Activated naive CD4-positive, alpha-beta T cell treated with anti-CD3 and anti-CD28 coated beads, Interleukin-2, amount 10 ng/mL, durations not matched to agents 7 days and 5 days (primary cell): ENCODE measurements around the gene CDK5RAP2.

Experiments used
- CTCF ChIA-PET: fragments of 350-600 bp; sonication (Branson Sonifier 250); formaldehyde crosslinking; loops from one replicate; lab custom pipeline; 2021; ENCODE audit warnings: antibody characterized with exemption; lab: Charles Lee
- DNase-seq: peaks from one replicate; pipeline ENCODE4 v3.0.0-alpha.2; 2020
- H3K27ac Mint-ChIP-seq: one replicate; pipeline ENCODE4 v1.8.0; 2021; ENCODE audit warnings: mild to moderate bottlenecking, moderate library complexity, mixed read lengths
- H3K27me3 Mint-ChIP-seq: one replicate; pipeline ENCODE4 v1.8.0; 2021; ENCODE audit warnings: mild to moderate bottlenecking, mixed read lengths
- H3K36me3 Mint-ChIP-seq: one replicate; pipeline ENCODE4 v1.8.0; 2021; ENCODE audit warnings: mixed read lengths
- H3K4me1 Mint-ChIP-seq: one replicate; pipeline ENCODE4 v1.8.0; 2021; ENCODE audit warnings: mixed read lengths
- H3K4me3 Mint-ChIP-seq: one replicate; pipeline ENCODE4 v1.8.0; 2021; ENCODE audit warnings: mild to moderate bottlenecking, moderate library complexity, mixed read lengths
- H3K9me3 Mint-ChIP-seq: one replicate; pipeline ENCODE4 v1.8.0; 2021; ENCODE audit warnings: mixed read lengths

CDK5RAP2 gene

GRCh38 chr9:120446671-120447070 lies 133.3 kb downstream of the CDK5RAP2 start:
- Mint-ChIP-seq H3K27ac (peak overlapping the region; percentile 47), H3K4me3 (no peak overlapping the region), H3K4me1 (no peaks in the 10 kb centered on the region), H3K27me3 (no peaks in the 10 kb centered on the region), H3K9me3 (no peaks in the 10 kb centered on the region), H3K36me3 (peaks cover 50% of the 10 kb centered on the region)
- DNase-seq, result no peak
- CTCF ChIA-PET, result no interaction called here

GRCh38 chr9:120443976-120444375 lies 136.0 kb downstream of the CDK5RAP2 start:
- no peak for DNase-seq
- H3K27me3 Mint-ChIP-seq, result no peaks in the 10 kb centered on the region
- peaks cover 2% of the 10 kb centered on the region for H3K4me1 Mint-ChIP-seq
- H3K9me3 Mint-ChIP-seq, result no peaks in the 10 kb centered on the region
- no peak overlapping the region for H3K4me3 Mint-ChIP-seq
- no peak overlapping the region for H3K27ac Mint-ChIP-seq
- peaks cover 50% of the 10 kb centered on the region for H3K36me3 Mint-ChIP-seq
- CTCF ChIA-PET, result interaction anchor here (1.4 kb wide), 1 partner anchor 33 kb away, joined by 3 read pairs; no protein-coding TSS in a partner anchor

- Mint-ChIP-seq H3K4me3 (no peak overlapping the region), H3K36me3 (peaks cover 50% of the 10 kb centered on the region), H3K27me3 (no peaks in the 10 kb centered on the region), H3K9me3 (no peaks in the 10 kb centered on the region), H3K27ac (no peak overlapping the region), H3K4me1 (peaks cover 7% of the 10 kb centered on the region)
- CTCF ChIA-PET, result no interaction called here
- no peak for DNase-seq
Measured at GRCh38 chr9:120443489-120443888, 136.5 kb downstream of the CDK5RAP2 start.

- H3K9me3 Mint-ChIP-seq, result no peaks in the 10 kb centered on the region
Measured at GRCh38 chr9:120442308-120442995, 137.5 kb downstream of the CDK5RAP2 start.

GRCh38 chr9:120441426-120442307 lies 138.3 kb downstream of the CDK5RAP2 start:
- no peak overlapping the region for H3K27ac Mint-ChIP-seq
- no peaks in the 10 kb centered on the region for H3K27me3 Mint-ChIP-seq
- DNase-seq, result no peak
- no peaks in the 10 kb centered on the region for H3K9me3 Mint-ChIP-seq
- no peak overlapping the region for H3K4me3 Mint-ChIP-seq
- peaks cover 49% of the 10 kb centered on the region for H3K36me3 Mint-ChIP-seq
- CTCF ChIA-PET, result no interaction called here
- H3K4me1 Mint-ChIP-seq, result peaks cover 22% of the 10 kb centered on the region

More at GRCh38 chr9:120442308-120442995, 137.5 kb downstream of the CDK5RAP2 start:
- Mint-ChIP-seq H3K4me3 (no peak overlapping the region), H3K4me1 (peaks cover 16% of the 10 kb centered on the region), H3K27me3 (no peaks in the 10 kb centered on the region), H3K36me3 (peaks cover 53% of the 10 kb centered on the region), H3K27ac (no peak overlapping the region)
- CTCF ChIA-PET, result no interaction called here
- DNase-seq, result no peak

- Mint-ChIP-seq H3K36me3 (peaks cover 48% of the 10 kb centered on the region), H3K27me3 (no peaks in the 10 kb centered on the region), H3K4me3 (no peak overlapping the region), H3K4me1 (peaks cover 22% of the 10 kb centered on the region), H3K9me3 (no peaks in the 10 kb centered on the region), H3K27ac (no peak overlapping the region)
- DNase-seq, result no peak
- CTCF ChIA-PET, result interaction anchor here (0.7 kb wide), 1 partner anchor 33 kb away, joined by 3 read pairs; no protein-coding TSS in a partner anchor
Measured at GRCh38 chr9:120440791-120441190, 139.2 kb downstream of the CDK5RAP2 start.

- Mint-ChIP-seq H3K4me1 (peaks cover 22% of the 10 kb centered on the region), H3K27me3 (no peaks in the 10 kb centered on the region), H3K9me3 (no peaks in the 10 kb centered on the region), H3K36me3 (peaks cover 52% of the 10 kb centered on the region), H3K4me3 (no peak overlapping the region), H3K27ac (no peak overlapping the region)
- DNase-seq, result no peak
- CTCF ChIA-PET, result interaction anchor here (0.7 to 1.5 kb wide), 2 partner anchors 18 to 34 kb away, joined by 3 to 6 read pairs; no protein-coding TSS in a partner anchor
Measured at GRCh38 chr9:120439926-120440325, 140.0 kb downstream of the CDK5RAP2 start.

GRCh38 chr9:120438836-120439546 lies 141.0 kb downstream of the CDK5RAP2 start:
- H3K36me3 Mint-ChIP-seq, result peaks cover 59% of the 10 kb centered on the region
- no peaks in the 10 kb centered on the region for H3K9me3 Mint-ChIP-seq
- H3K4me1 Mint-ChIP-seq, result peaks cover 22% of the 10 kb centered on the region
- peak; percentile 30 for DNase-seq
- peak overlapping the region; percentile 70 for H3K27ac Mint-ChIP-seq
- no peaks in the 10 kb centered on the region for H3K27me3 Mint-ChIP-seq
- no peak overlapping the region for H3K4me3 Mint-ChIP-seq
- CTCF ChIA-PET, result interaction anchor here (0.8 to 1.5 kb wide), 7 partner anchors 11 to 34 kb away, joined by 3 to 6 read pairs (median 4); no protein-coding TSS in a partner anchor

- Mint-ChIP-seq H3K27me3 (no peaks in the 10 kb centered on the region), H3K36me3 (peaks cover 57% of the 10 kb centered on the region), H3K4me1 (peaks cover 22% of the 10 kb centered on the region), H3K4me3 (no peak overlapping the region), H3K27ac (peak overlapping the region; percentile 70), H3K9me3 (no peaks in the 10 kb centered on the region)
- CTCF ChIA-PET, result interaction anchor here (1.1 to 1.5 kb wide), 3 partner anchors 18 to 27 kb away, joined by 3 to 4 read pairs (median 4); no protein-coding TSS in a partner anchor
- DNase-seq, result no peak
Measured at GRCh38 chr9:120438111-120438510, 141.9 kb downstream of the CDK5RAP2 start.

GRCh38 chr9:120436983-120437475 lies 142.9 kb downstream of the CDK5RAP2 start:
- Mint-ChIP-seq H3K27ac (no peak overlapping the region), H3K4me3 (no peak overlapping the region)

GRCh38 chr9:120436446-120436845 lies 143.5 kb downstream of the CDK5RAP2 start:
- H3K27ac Mint-ChIP-seq, result no peak overlapping the region
- no peak overlapping the region for H3K4me3 Mint-ChIP-seq
- H3K36me3 Mint-ChIP-seq, result peaks cover 55% of the 10 kb centered on the region
- no peaks in the 10 kb centered on the region for H3K9me3 Mint-ChIP-seq
- peaks cover 22% of the 10 kb centered on the region for H3K4me1 Mint-ChIP-seq
- CTCF ChIA-PET, result no interaction called here
- no peak for DNase-seq
- H3K27me3 Mint-ChIP-seq, result no peaks in the 10 kb centered on the region

More at GRCh38 chr9:120436983-120437475, 142.9 kb downstream of the CDK5RAP2 start:
- no peak for DNase-seq
- CTCF ChIA-PET, result interaction anchor here (0.9 kb wide), 2 partner anchors 12 to 40 kb away, joined by 3 read pairs; no protein-coding TSS in a partner anchor
- Mint-ChIP-seq H3K27me3 (no peaks in the 10 kb centered on the region), H3K36me3 (peaks cover 50% of the 10 kb centered on the region), H3K9me3 (no peaks in the 10 kb centered on the region), H3K4me1 (peaks cover 22% of the 10 kb centered on the region)

- CTCF ChIA-PET, result no interaction called here
- DNase-seq, result no peak
Measured at GRCh38 chr9:120435091-120435490, 144.9 kb downstream of the CDK5RAP2 start.

GRCh38 chr9:120434532-120434931 lies 145.4 kb downstream of the CDK5RAP2 start:
- peaks cover 51% of the 10 kb centered on the region for H3K36me3 Mint-ChIP-seq
- H3K27ac Mint-ChIP-seq, result no peak overlapping the region
- H3K9me3 Mint-ChIP-seq, result no peaks in the 10 kb centered on the region
- H3K4me3 Mint-ChIP-seq, result no peak overlapping the region
- H3K27me3 Mint-ChIP-seq, result no peaks in the 10 kb centered on the region
- peaks cover 22% of the 10 kb centered on the region for H3K4me1 Mint-ChIP-seq
- CTCF ChIA-PET, result no interaction called here
- no peak for DNase-seq

More at GRCh38 chr9:120435091-120435490, 144.9 kb downstream of the CDK5RAP2 start:
- H3K4me1 Mint-ChIP-seq, result peaks cover 22% of the 10 kb centered on the region
- H3K27ac Mint-ChIP-seq, result no peak overlapping the region
- no peaks in the 10 kb centered on the region for H3K27me3 Mint-ChIP-seq
- no peaks in the 10 kb centered on the region for H3K9me3 Mint-ChIP-seq
- peaks cover 54% of the 10 kb centered on the region for H3K36me3 Mint-ChIP-seq
- no peak overlapping the region for H3K4me3 Mint-ChIP-seq
